Esophagus muscularis mucosa (tissue), 4 donors: Measurements from ENCODE around the gene GRK2.

Source experiments
- EP300 ChIP-seq: sonication (generic); formaldehyde crosslinking; IDR thresholded peaks from one replicate; pipeline ENCODE4 v1.6.1; 2017; ENCODE audit warnings: antibody characterized with exemption
- POLR2A ChIP-seq: fragments of 450-650 bp; IDR thresholded peaks from one replicate; pipeline ENCODE4 v1.6.1; 2017; ENCODE audit warnings: antibody characterized with exemption, moderate library complexity, mild to moderate bottlenecking, low read depth
- TF ChIP-seq, protein P1 (sequence below), 3 experiments: fragments of 200-600 bp in 2 of 3; fragments of 450-650 bp in 1 of 3; sonication (generic) in 2 of 3; IDR thresholded peaks; one replicate each; pipeline ENCODE4 v1.5.1; 2017 to 2019; ENCODE audit warnings: antibody characterized with exemption in 3 of 3, mild to moderate bottlenecking in 2 of 3, moderate library complexity in 1 of 3

DNA sequence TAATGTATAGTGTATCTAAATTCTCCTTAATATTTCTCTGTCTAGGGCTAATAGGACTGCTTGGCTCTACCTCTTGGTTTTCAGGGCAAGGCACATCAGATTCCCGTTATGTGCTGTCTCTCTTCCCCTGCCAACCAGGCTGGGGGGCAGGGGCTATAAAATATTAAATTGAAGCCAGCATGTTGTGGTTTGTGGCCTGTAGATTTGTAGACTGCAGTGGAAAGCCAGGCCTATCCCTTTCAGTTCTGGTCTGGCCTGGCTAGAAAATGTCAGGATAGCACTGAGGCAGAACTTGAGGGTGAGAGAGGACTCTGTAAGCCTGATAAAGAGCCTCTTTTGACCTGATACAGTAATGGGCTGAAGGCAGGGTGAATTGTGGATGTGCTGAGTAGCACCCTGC lies 14.4 kb upstream of the GRK2 start:
- TF ChIP-seq, protein P1, sequence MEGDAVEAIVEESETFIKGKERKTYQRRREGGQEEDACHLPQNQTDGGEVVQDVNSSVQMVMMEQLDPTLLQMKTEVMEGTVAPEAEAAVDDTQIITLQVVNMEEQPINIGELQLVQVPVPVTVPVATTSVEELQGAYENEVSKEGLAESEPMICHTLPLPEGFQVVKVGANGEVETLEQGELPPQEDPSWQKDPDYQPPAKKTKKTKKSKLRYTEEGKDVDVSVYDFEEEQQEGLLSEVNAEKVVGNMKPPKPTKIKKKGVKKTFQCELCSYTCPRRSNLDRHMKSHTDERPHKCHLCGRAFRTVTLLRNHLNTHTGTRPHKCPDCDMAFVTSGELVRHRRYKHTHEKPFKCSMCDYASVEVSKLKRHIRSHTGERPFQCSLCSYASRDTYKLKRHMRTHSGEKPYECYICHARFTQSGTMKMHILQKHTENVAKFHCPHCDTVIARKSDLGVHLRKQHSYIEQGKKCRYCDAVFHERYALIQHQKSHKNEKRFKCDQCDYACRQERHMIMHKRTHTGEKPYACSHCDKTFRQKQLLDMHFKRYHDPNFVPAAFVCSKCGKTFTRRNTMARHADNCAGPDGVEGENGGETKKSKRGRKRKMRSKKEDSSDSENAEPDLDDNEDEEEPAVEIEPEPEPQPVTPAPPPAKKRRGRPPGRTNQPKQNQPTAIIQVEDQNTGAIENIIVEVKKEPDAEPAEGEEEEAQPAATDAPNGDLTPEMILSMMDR (IDR thresholded peaks at IDR 0.05): no peak
- TF ChIP-seq POLR2A: no peak
- no peak for TF ChIP-seq EP300
